Endodermal cell (in vitro differentiated cells): ENCODE measurements around the gene RPS16. TPM values are rescaled to one million over a fixed set of nuclear protein-coding genes. Genes with fewer than 3 reads are reported as not detected.

Experiments used
- DNase-seq: peaks from one replicate; pipeline ENCODE4 v3.0.0-alpha.2; 2017
- H3K27ac ChIP-seq: 2 replicates; pipeline ENCODE4 v1.5.1; 2013; ENCODE audit warnings: mild to moderate bottlenecking, low read depth, low read length, moderate library complexity
- H3K27me3 ChIP-seq: 2 replicates; pipeline ENCODE4 v1.6.1; 2013; ENCODE audit warnings: mild to moderate bottlenecking, low read length, moderate library complexity; ENCODE audit not compliant: insufficient read depth, control insufficient read depth, poor library complexity, severe bottlenecking
- H3K36me3 ChIP-seq: 2 replicates; pipeline ENCODE4 v1.7.0; 2013; ENCODE audit warnings: mild to moderate bottlenecking, low read length, moderate library complexity; ENCODE audit not compliant: control insufficient read depth, insufficient read depth
- H3K4me1 ChIP-seq: one replicate; pipeline ENCODE4 v1.7.0; 2013; ENCODE audit warnings: low read length; ENCODE audit not compliant: control insufficient read depth, insufficient read depth
- H3K4me3 ChIP-seq: 2 replicates; pipeline ENCODE4 v1.5.1; 2013; ENCODE audit warnings: mild to moderate bottlenecking, low read length, moderate library complexity
- H3K9ac ChIP-seq: 2 replicates; pipeline ENCODE4 v1.6.1; 2013; ENCODE audit warnings: mild to moderate bottlenecking, low read length, moderate library complexity; ENCODE audit not compliant: poor library complexity, severe bottlenecking; ENCODE audit errors: extremely low read depth
- H3K9me3 ChIP-seq: 2 replicates; pipeline ENCODE4 v1.6.1; 2013; ENCODE audit warnings: mild to moderate bottlenecking, low read length, moderate library complexity; ENCODE audit not compliant: control insufficient read depth
- H3K27ac Mint-ChIP-seq: 2 replicates; pipeline ENCODE4 v1.8.0; 2020; ENCODE audit warnings: mixed read lengths
- H3K27me3 Mint-ChIP-seq: 2 replicates; pipeline ENCODE4 v1.8.0; 2021; ENCODE audit warnings: mild to moderate bottlenecking, mixed read lengths; ENCODE audit not compliant: insufficient read depth
- H3K36me3 Mint-ChIP-seq: 2 replicates; pipeline ENCODE4 v1.8.0; 2020; ENCODE audit warnings: low read depth, mixed read lengths
- H3K4me1 Mint-ChIP-seq: 2 replicates; pipeline ENCODE4 v1.8.0; 2020; ENCODE audit warnings: mixed read lengths
- H3K4me3 Mint-ChIP-seq: 2 replicates; pipeline ENCODE4 v1.8.0; 2020; ENCODE audit warnings: mild to moderate bottlenecking, moderate library complexity, mixed read lengths
- H3K9me3 Mint-ChIP-seq: 2 replicates; pipeline ENCODE4 v1.8.0; 2020; ENCODE audit warnings: mild to moderate bottlenecking, mixed read lengths
- CTCF ChIP-seq: fragments of 200-600 bp; sonication (generic); conservative IDR thresholded peaks from 2 replicates; pipeline ENCODE4 v1.5.0; 2021; ENCODE audit warnings: antibody characterized with exemption, mild to moderate bottlenecking
- WGBS, 2 experiments: methylation state at CpG; one replicate each; pipeline versions ENCODE4 v1.1.5 to v1.1.7; 2013; ENCODE audit warnings: missing lambda C conversion rate in 2 of 2, mixed read lengths in 1 of 2; ENCODE audit not compliant: insufficient coverage in 1 of 2, insufficient read length in 1 of 2; 5-methylcytosine and 5-hydroxymethylcytosine counted together
- total RNA-seq, 2 donors: library from RNA; stranded (reverse); fragmentation: NEBNext Ultra II Directional in 1 of 2; extraction: Animal tissue kit (Norgen Biotek cat#: 25700) in 1 of 2; gene quantifications; 2 replicates in 1 of 2; 3 replicates in 1 of 2; pipeline ENCODE4 v1.2.1, GENCODE V29; 2021

Gene RPS16
- total RNA-seq, 2 donors from 2014 or later = 1,674 to 1,990 TPM

- Histone ChIP-seq H3K9me3 (no peaks in the 10 kb centered on the region), H3K4me1 (peaks cover 21% of the 10 kb centered on the region), H3K36me3 (peaks cover 3% of the 10 kb centered on the region), H3K27ac (peak overlapping the region; percentile 96), H3K27me3 (no peaks in the 10 kb centered on the region), H3K4me3 (peak overlapping the region; percentile 76), H3K9ac (peak overlapping the region; percentile 80)
- DNase-seq = peak; percentile 97
- H3K36me3 Mint-ChIP-seq = peaks cover 10% of the 10 kb centered on the region
- H3K9me3 Mint-ChIP-seq = no peaks in the 10 kb centered on the region
- TF ChIP-seq CTCF = no peak
- H3K27me3 Mint-ChIP-seq = no peaks in the 10 kb centered on the region
- WGBS, 2 experiments = 9 to 20% methylated on average over 24 to 59 of the region's 59 CpGs
- H3K27ac Mint-ChIP-seq = peak overlapping the region; percentile 100
- peaks cover 46% of the 10 kb centered on the region for H3K4me1 Mint-ChIP-seq
- peak overlapping the region; percentile 73 for H3K4me3 Mint-ChIP-seq
These were observed 33.1 kb downstream of the RPS16 start for GRCh38 chr19:39402346-39403300.

- Histone ChIP-seq H3K9me3 (no peaks in the 10 kb centered on the region), H3K36me3 (peaks cover 3% of the 10 kb centered on the region), H3K27ac (peak overlapping the region; percentile 96), H3K4me1 (peaks cover 21% of the 10 kb centered on the region), H3K4me3 (peak overlapping the region; percentile 76), H3K27me3 (no peaks in the 10 kb centered on the region), H3K9ac (peak overlapping the region; percentile 80)
- no peaks in the 10 kb centered on the region for H3K9me3 Mint-ChIP-seq
- H3K4me3 Mint-ChIP-seq = peak overlapping the region; percentile 73
- H3K27me3 Mint-ChIP-seq = no peaks in the 10 kb centered on the region
- no peak for TF ChIP-seq CTCF
- peak overlapping the region; percentile 100 for H3K27ac Mint-ChIP-seq
- peaks cover 46% of the 10 kb centered on the region for H3K4me1 Mint-ChIP-seq
- peaks cover 10% of the 10 kb centered on the region for H3K36me3 Mint-ChIP-seq
- DNase-seq = peak; percentile 73
- 79 to 90% methylated on average over 10 to 25 of the region's 25 CpGs for WGBS, 2 experiments
These were observed 34.0 kb downstream of the RPS16 start for GRCh38 chr19:39401549-39402345.

GRCh38 chr19:39401070-39401548 lies 34.6 kb downstream of the RPS16 start:
- Mint-ChIP-seq H3K4me1 (peaks cover 44% of the 10 kb centered on the region), H3K27ac (peak overlapping the region; percentile 100), H3K4me3 (peak overlapping the region; percentile 73), H3K36me3 (peaks cover 10% of the 10 kb centered on the region), H3K9me3 (no peaks in the 10 kb centered on the region), H3K27me3 (no peaks in the 10 kb centered on the region)
- Histone ChIP-seq H3K4me3 (peak overlapping the region; percentile 15), H3K4me1 (peaks cover 21% of the 10 kb centered on the region), H3K27me3 (no peaks in the 10 kb centered on the region), H3K9ac (no peak overlapping the region), H3K36me3 (peaks cover 3% of the 10 kb centered on the region), H3K9me3 (no peaks in the 10 kb centered on the region), H3K27ac (no peak overlapping the region)
- WGBS, 2 experiments = 80 to 86% methylated on average over 4 of the region's 4 CpGs
- no peak for DNase-seq
- no peak for TF ChIP-seq CTCF
